Chondrocyte (in vitro differentiated cells): ENCODE data around the gene BLACAT1. TPM values are rescaled to one million over a fixed set of nuclear protein-coding genes. Genes with fewer than 3 reads are reported as not detected.

Experiments
- DNase-seq: peaks from one replicate; pipeline ENCODE4 v3.0.0; 2021; ENCODE audit warnings: mixed read lengths, low spot score
- H3K27ac Mint-ChIP-seq: one replicate; pipeline ENCODE4 v1.8.0; 2021; ENCODE audit warnings: mild to moderate bottlenecking, moderate library complexity, mixed read lengths; ENCODE audit not compliant: unreplicated experiment
- H3K27me3 Mint-ChIP-seq: 2 replicates; pipeline ENCODE4 v1.8.0; 2021; ENCODE audit warnings: low read depth, mixed read lengths
- H3K36me3 Mint-ChIP-seq: 2 replicates; pipeline ENCODE4 v1.8.0; 2021; ENCODE audit warnings: low read depth, mixed read lengths
- H3K4me1 Mint-ChIP-seq: 2 replicates; pipeline ENCODE4 v1.8.0; 2021; ENCODE audit warnings: low read depth, mild to moderate bottlenecking, mixed read lengths
- H3K4me3 Mint-ChIP-seq: one replicate; pipeline ENCODE4 v1.8.0; 2021; ENCODE audit warnings: mild to moderate bottlenecking, moderate library complexity, mixed read lengths; ENCODE audit not compliant: unreplicated experiment
- H3K9me3 Mint-ChIP-seq: 2 replicates; pipeline ENCODE4 v1.8.0; 2021; ENCODE audit warnings: low read depth, mixed read lengths
- CTCF ChIP-seq: fragments of 200-600 bp; sonication (generic); IDR thresholded peaks from 2 replicates; pipeline ENCODE4 v1.5.0; 2021; ENCODE audit warnings: antibody characterized with exemption, mild to moderate bottlenecking, moderate library complexity
- long read RNA-seq: library from polyadenylated mRNA; stranded (forward); transcript quantifications from one replicate; pipeline ENCODE4 v2.0.0, GENCODE V29; 2021
- total RNA-seq: library from RNA; stranded (reverse); gene quantifications from 3 replicates; pipeline ENCODE4 v1.2.1, GENCODE V29; 2021

BLACAT1 gene
- total RNA-seq, result not detected in 3 replicates
- long read RNA-seq, result 0 reads

GRCh38 chr1:205455581-205456382, at the start of gene BLACAT1:
BLACAT1 (minus strand) TSS chr1:205456045.
- no peak for DNase-seq
- H3K4me3 Mint-ChIP-seq, result peak within 1 kb of the TSS; percentile 45
- no peak within 1 kb of the TSS for H3K27ac Mint-ChIP-seq
- H3K27me3 Mint-ChIP-seq, result peaks cover 67% of the 10 kb centered on the region
- no peaks in the 10 kb centered on the region for H3K36me3 Mint-ChIP-seq
- H3K4me1 Mint-ChIP-seq, result peaks cover 10% of the 10 kb centered on the region
- TF ChIP-seq CTCF, result no peak
- no peaks in the 10 kb centered on the region for H3K9me3 Mint-ChIP-seq

GRCh38 chr1:205505076-205505729, 49.4 kb upstream of the BLACAT1 start:
- no peak for TF ChIP-seq CTCF
- DNase-seq, result no peak
- Mint-ChIP-seq H3K4me1 (peaks cover 45% of the 10 kb centered on the region), H3K27me3 (no peaks in the 10 kb centered on the region), H3K36me3 (no peaks in the 10 kb centered on the region), H3K27ac (peak overlapping the region; percentile 75), H3K9me3 (no peaks in the 10 kb centered on the region), H3K4me3 (peak overlapping the region; percentile 71)

GRCh38 chr1:205504311-205505075, 48.6 kb upstream of the BLACAT1 start, which contains the start of gene CDK18:
CDK18 (plus strand) TSS chr1:205504669; CDS start chr1:205523168, 18,499 bp downstream.
- Mint-ChIP-seq H3K27ac (peak within 1 kb of the TSS; percentile 75), H3K27me3 (no peaks in the 10 kb centered on the region), H3K4me1 (peaks cover 46% of the 10 kb centered on the region), H3K4me3 (peak within 1 kb of the TSS; percentile 71), H3K36me3 (no peaks in the 10 kb centered on the region), H3K9me3 (no peaks in the 10 kb centered on the region)
- no peak for DNase-seq
- TF ChIP-seq CTCF, result no peak

- no peak for DNase-seq
- Mint-ChIP-seq H3K9me3 (no peaks in the 10 kb centered on the region), H3K36me3 (no peaks in the 10 kb centered on the region), H3K4me3 (no peak overlapping the region), H3K4me1 (peaks cover 44% of the 10 kb centered on the region), H3K27ac (no peak overlapping the region), H3K27me3 (peaks cover 5% of the 10 kb centered on the region)
- no peak for TF ChIP-seq CTCF
Measured at GRCh38 chr1:205502992-205503391, 47.1 kb upstream of the BLACAT1 start.
